B cell (primary cell): ENCODE data around the gene PGA5. TPM values are rescaled to one million over a fixed set of nuclear protein-coding genes. Genes with fewer than 3 reads are reported as not detected.

Experiments
- ATAC-seq: fragments of 200-7000 bp; cut with Tn5 transposase; one replicate; pipeline ENCODE4 v1.10.0; 2021; ENCODE audit warnings: low read depth, mild to moderate bottlenecking, moderate number of reproducible peaks, moderate library complexity
- CTCF ChIA-PET: fragments of 350-600 bp; sonication (Branson Sonifier 250); formaldehyde crosslinking; loops from one replicate; lab custom pipeline; 2021; ENCODE audit warnings: antibody characterized with exemption, inconsistent platforms; lab: Charles Lee
- POLR2A ChIA-PET: fragments of 350-600 bp; sonication (Branson Sonifier 250); formaldehyde crosslinking; loops from one replicate; lab custom pipeline; 2021; ENCODE audit warnings: antibody characterized with exemption; lab: Charles Lee
- DNase-seq: peaks from one replicate; pipeline ENCODE4 v3.0.0; 2013
- H2AFZ ChIP-seq: 2 replicates; pipeline ENCODE4 v1.6.1; 2012; ENCODE audit warnings: mild to moderate bottlenecking, low read depth, low read length; ENCODE audit not compliant: insufficient read depth, poor library complexity, severe bottlenecking
- H3K27ac ChIP-seq, 2 donors: 1 replicate in 1 of 2; 2 replicates in 1 of 2; pipeline ENCODE4 v1.5.1; 2012 to 2013; ENCODE audit warnings: low read length in 2 of 2, mild to moderate bottlenecking in 2 of 2, moderate library complexity in 1 of 2
- H3K27me3 ChIP-seq, 4 experiments: fragments of 200-600 bp in 1 of 4; sonication (generic) in 1 of 4; replicated peaks in 1 of 4; 1 replicate in 2 of 4; 2 replicates in 2 of 4; pipeline versions ENCODE4 v1.6.1 to v1.7.0; 2013 to 2016; ENCODE audit warnings: low read length in 3 of 4, mild to moderate bottlenecking in 2 of 4, mixed read lengths in 1 of 4, moderate library complexity in 1 of 4; ENCODE audit not compliant: insufficient read depth in 4 of 4, control insufficient read depth in 3 of 4; ENCODE audit errors: control extremely low read depth in 1 of 4
- H3K36me3 ChIP-seq, 2 experiments: replicated peaks in 1 of 2; 1 replicate in 1 of 2; 2 replicates in 1 of 2; pipeline versions ENCODE4 v1.6.1 to v1.7.1; 2013; ENCODE audit warnings: low read length in 1 of 2; ENCODE audit not compliant: insufficient read depth in 2 of 2, control insufficient read depth in 1 of 2; ENCODE audit errors: control extremely low read depth in 1 of 2, extremely low read depth in 1 of 2
- H3K4me1 ChIP-seq, 2 donors: fragments of 200-600 bp in 1 of 2; sonication (generic) in 1 of 2; 1 replicate in 1 of 2; 2 replicates in 1 of 2; pipeline versions ENCODE4 v1.5.1 to v1.6.1; 2013 to 2017; ENCODE audit warnings: low read length in 2 of 2; ENCODE audit not compliant: control insufficient read depth in 2 of 2, insufficient read depth in 2 of 2
- H3K4me2 ChIP-seq: replicated peaks from 2 replicates; pipeline ENCODE3; 2012; ENCODE audit warnings: mild to moderate bottlenecking, low read depth, low read length; ENCODE audit not compliant: poor library complexity, severe bottlenecking
- H3K4me3 ChIP-seq, 5 experiments: fragments of 200-600 bp in 1 of 5; sonication (generic) in 1 of 5; 1 replicate in 3 of 5; 2 replicates in 2 of 5; pipeline versions ENCODE4 v1.5.1 to v1.7.0; 2011 to 2016; ENCODE audit warnings: low read length in 4 of 5, mild to moderate bottlenecking in 4 of 5, low read depth in 2 of 5, control low read depth in 1 of 5, moderate library complexity in 1 of 5; ENCODE audit not compliant: insufficient read depth in 1 of 5; ENCODE audit errors: control extremely low read depth in 1 of 5, extremely low read depth in 1 of 5
- H3K79me2 ChIP-seq: fragments of 200-600 bp; sonication (generic); one replicate; pipeline ENCODE4 v1.6.0; 2016; ENCODE audit warnings: low read length; ENCODE audit not compliant: control insufficient read depth, insufficient read depth
- H3K9ac ChIP-seq: fragments of 200-600 bp; sonication (generic); 2 replicates; pipeline ENCODE4 v1.6.1; 2017; ENCODE audit warnings: mild to moderate bottlenecking, low read length, moderate library complexity
- H3K9me3 ChIP-seq, 3 donors: one replicate each; pipeline versions ENCODE4 v1.6.1 to v1.7.1; 2013; ENCODE audit warnings: low read length in 2 of 3; ENCODE audit not compliant: control insufficient read depth in 2 of 3, insufficient read depth in 1 of 3; ENCODE audit errors: control extremely low read depth in 1 of 3
- H4K20me1 ChIP-seq: 2 replicates; pipeline ENCODE4 v1.6.0; 2012; ENCODE audit warnings: mild to moderate bottlenecking, low read length; ENCODE audit not compliant: insufficient read depth, control insufficient read depth, poor library complexity, severe bottlenecking
- H3K27ac Mint-ChIP-seq: one replicate; pipeline ENCODE4 v1.8.0; 2021; ENCODE audit warnings: mixed read lengths
- H3K27me3 Mint-ChIP-seq: one replicate; pipeline ENCODE4 v1.8.0; 2021; ENCODE audit warnings: mixed read lengths
- H3K4me1 Mint-ChIP-seq: one replicate; pipeline ENCODE4 v1.8.0; 2021; ENCODE audit warnings: mixed read lengths
- H3K4me3 Mint-ChIP-seq: one replicate; pipeline ENCODE4 v1.8.0; 2021; ENCODE audit warnings: mixed read lengths
- H3K9me3 Mint-ChIP-seq: one replicate; pipeline ENCODE4 v1.8.0; 2022; ENCODE audit warnings: mixed read lengths; ENCODE audit not compliant: insufficient read depth
- CTCF ChIP-seq: fragments of 200-600 bp; IDR thresholded peaks from one replicate; pipeline ENCODE4 v1.8.0; 2022; ENCODE audit warnings: antibody characterized with exemption, mild to moderate bottlenecking
- EZH2 ChIP-seq: IDR thresholded peaks from 2 replicates; pipeline ENCODE4 v1.6.1; 2012; ENCODE audit warnings: borderline replicate concordance, low read depth, mild to moderate bottlenecking, moderate library complexity, low read length; ENCODE audit not compliant: insufficient read depth, poor library complexity, severe bottlenecking
- WGBS: methylation state at CpG from one replicate; pipeline ENCODE4 v1.1.5; 2013; ENCODE audit warnings: missing lambda C conversion rate; ENCODE audit not compliant: insufficient coverage; 5-methylcytosine and 5-hydroxymethylcytosine counted together
- intact Hi-C: fragments of 100-400 bp; cut with micrococcal nuclease; formaldehyde crosslinking; loops from one replicate; pipeline ENCODE4 v1.10.0; 2022
- polyA plus RNA-seq: library from polyadenylated mRNA; depleted of rRNA; stranded (reverse); fragments of >200 nt; gene quantifications from 2 replicates; pipeline ENCODE4 v1.2.3, GENCODE V29; 2012
- total RNA-seq, 2 donors: library from RNA; stranded (reverse); fragments of 120-200 nt in 1 of 2; gene quantifications; 1 replicate in 1 of 2; 2 replicates in 1 of 2; pipeline versions ENCODE4 v1.2.3 to v1.2.4, GENCODE V29; 2013 to 2022

The PGA5 gene
- total and polyA plus RNA-seq, 2 donors (not counting 1 experiment from before 2014, with no cell fraction given), result not detected

GRCh38 chr11:61266602-61267001 lies 25.6 kb downstream of the PGA5 start:
- DNase-seq, result no peak
- Histone ChIP-seq H3K27ac (no peak overlapping the region), H3K27me3 (no peaks in the 10 kb centered on the region), H3K4me3 (no peak overlapping the region), H4K20me1 (no peaks in the 10 kb centered on the region), H3K79me2 (no peaks in the 10 kb centered on the region), H3K4me2 (no peak overlapping the region), H3K9me3 (no peaks in the 10 kb centered on the region), H3K4me1 (no peaks in the 10 kb centered on the region), H2AFZ (no peak overlapping the region), H3K9ac (no peak overlapping the region), H3K36me3 (no peaks in the 10 kb centered on the region)
- intact Hi-C loops, result no loop called here
- ATAC-seq, result no peak
- no peaks in the 10 kb centered on the region for H3K9me3 Mint-ChIP-seq
- no peaks in the 10 kb centered on the region for H3K27me3 Mint-ChIP-seq
- 94% methylated on average over 3 of the region's 4 CpGs for WGBS
- no peaks in the 10 kb centered on the region for H3K4me1 Mint-ChIP-seq
- CTCF ChIA-PET, result no interaction called here
- no peak for TF ChIP-seq CTCF
- TF ChIP-seq EZH2, result no peak
- no peak overlapping the region for H3K4me3 Mint-ChIP-seq
- POLR2A ChIA-PET, result no interaction called here
- no peak overlapping the region for H3K27ac Mint-ChIP-seq

DNA sequence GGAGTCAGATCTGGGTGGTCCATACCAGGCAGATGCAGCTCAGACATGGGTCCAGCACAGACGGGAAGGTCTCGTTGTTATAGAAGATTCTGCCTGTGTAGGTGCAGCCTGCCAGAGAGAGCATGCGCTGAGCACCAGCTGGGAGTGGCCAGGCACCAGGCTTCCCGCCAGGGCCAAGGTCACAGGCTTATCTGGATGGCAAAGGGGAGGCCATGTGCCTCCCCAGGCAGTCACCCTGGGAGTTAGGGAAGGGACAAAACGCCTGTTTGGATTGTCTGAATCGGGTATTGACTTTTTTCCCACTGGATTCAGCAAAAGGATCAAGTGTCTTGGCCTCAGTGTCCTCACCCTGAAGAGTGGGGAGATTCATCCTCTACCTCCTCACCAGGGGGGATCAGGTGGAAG lies 26.5 kb downstream of the PGA5 start:
- Mint-ChIP-seq H3K4me1 (no peaks in the 10 kb centered on the region), H3K27me3 (no peaks in the 10 kb centered on the region), H3K4me3 (no peak overlapping the region), H3K9me3 (no peaks in the 10 kb centered on the region), H3K27ac (no peak overlapping the region)
- Histone ChIP-seq H3K9ac (no peak overlapping the region), H3K4me2 (no peak overlapping the region), H4K20me1 (no peaks in the 10 kb centered on the region), H3K27me3 (no peaks in the 10 kb centered on the region), H3K4me3 (no peak overlapping the region), H3K36me3 (no peaks in the 10 kb centered on the region), H3K27ac (no peak overlapping the region), H2AFZ (no peak overlapping the region), H3K4me1 (no peaks in the 10 kb centered on the region), H3K79me2 (no peaks in the 10 kb centered on the region), H3K9me3 (no peaks in the 10 kb centered on the region)
- WGBS, result 98% methylated on average over 4 of the region's 6 CpGs
- POLR2A ChIA-PET, result no interaction called here
- CTCF ChIA-PET, result no interaction called here
- intact Hi-C loops, result no loop called here
- TF ChIP-seq CTCF (no peak), EZH2 (no peak)
- ATAC-seq (no peak), DNase-seq (no peak)
